Measurements from ENCODE around the gene RAET1L.
A peak's percentile ranks its signal among the peaks of the same experiment; 100 is the strongest.
"Not testable (repeated sequence)": the region's sequence is repeated elsewhere in the genome, so short reads cannot be mapped to it uniquely, and the experiment has no call there.

Gene RAET1L

DNA sequence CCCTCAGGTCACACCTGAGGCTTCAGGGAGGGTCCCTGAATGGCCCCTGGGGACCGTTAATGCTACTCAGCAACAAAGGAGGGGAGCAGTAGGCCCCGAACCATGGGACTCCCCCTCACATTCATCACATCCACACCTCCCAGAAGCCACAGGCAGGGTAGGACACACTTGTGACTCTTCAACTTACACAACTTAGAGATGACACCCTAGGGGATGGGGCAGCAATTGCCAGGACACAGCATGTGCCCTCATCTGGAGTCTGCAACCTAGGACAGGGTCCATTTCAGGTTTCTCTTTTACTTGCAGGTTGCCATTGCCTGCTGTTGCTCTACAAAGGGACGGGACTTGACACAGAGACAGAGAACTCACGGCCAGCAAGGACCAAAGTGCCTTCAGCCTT lies 42.8 kb upstream of the RAET1L start:
- peak overlapping the region; percentile 71 for H3K27ac ChIP-seq
- no peak for TF ChIP-seq ZFX (IDR thresholded peaks at IDR 0.05)
- no peak for TF ChIP-seq CTCF (conservative IDR thresholded peaks at IDR 0.05)

- TF ChIP-seq ZFX (IDR thresholded peaks at IDR 0.05) (no peak), CTCF (conservative IDR thresholded peaks at IDR 0.05) (no peak)
- no peak overlapping the region for H3K27ac ChIP-seq
These were observed 39.8 kb upstream of the RAET1L start for GRCh38 chr6:150065083-150065482.

- no peak overlapping the region for H3K27ac ChIP-seq
- no peak for TF ChIP-seq ZFX (IDR thresholded peaks at IDR 0.05)
- TF ChIP-seq CTCF (conservative IDR thresholded peaks at IDR 0.05), result no peak
These were observed 38.3 kb upstream of the RAET1L start for GRCh38 chr6:150063640-150064039.

GRCh38 chr6:150059973-150060372 lies 34.6 kb upstream of the RAET1L start:
- not testable (repeated sequence) for H3K27ac ChIP-seq

GRCh38 chr6:150058986-150059385 lies 33.7 kb upstream of the RAET1L start:
- TF ChIP-seq CTCF (conservative IDR thresholded peaks at IDR 0.05) (no peak), ZFX (IDR thresholded peaks at IDR 0.05) (no peak)
- no peak overlapping the region for H3K27ac ChIP-seq

- no peak overlapping the region for H3K27ac ChIP-seq
- TF ChIP-seq CTCF (conservative IDR thresholded peaks at IDR 0.05) (no peak), ZFX (IDR thresholded peaks at IDR 0.05) (no peak)
These were observed 33.0 kb upstream of the RAET1L start for GRCh38 chr6:150058231-150058792.

DNA sequence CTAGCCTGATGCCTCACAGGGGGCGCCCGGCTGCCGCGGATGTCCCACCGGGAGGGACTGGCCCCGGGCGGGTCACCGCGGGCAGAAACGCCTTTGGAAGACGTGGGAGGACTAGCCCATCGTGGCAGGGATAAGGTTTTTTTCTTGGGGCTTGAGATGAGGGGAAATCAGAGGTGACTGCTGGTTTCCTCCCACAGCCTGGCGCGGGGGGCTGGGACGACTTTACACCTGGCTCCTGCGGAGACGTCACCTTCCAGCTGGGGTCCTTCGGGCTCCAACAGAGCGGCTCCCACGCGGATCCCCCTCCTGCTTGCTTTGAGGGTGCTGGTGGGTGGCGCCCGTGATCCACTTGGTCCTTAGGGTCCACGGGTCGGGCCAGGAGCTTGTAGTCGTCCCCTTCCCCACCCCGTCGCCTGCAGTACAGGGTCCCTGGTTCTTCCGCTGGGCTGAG lies 32.2 kb upstream of the RAET1L start:
- no peak overlapping the region for H3K27ac ChIP-seq

More for the DNA sequence above, 32.2 kb upstream of the RAET1L start:
- no peak for TF ChIP-seq ZFX (IDR thresholded peaks at IDR 0.05)
- TF ChIP-seq CTCF (conservative IDR thresholded peaks at IDR 0.05), result no peak
